ENCODE results near the gene GPT2. TPM values are rescaled to one million over a fixed set of nuclear protein-coding genes. Genes with fewer than 3 reads are reported as not detected.
A peak's percentile ranks its signal among the peaks of the same experiment; 100 is the strongest.

Gene GPT2
- total and polyA plus RNA-seq, 8 donors, result 9.1 to 44.9 (median 37.5) TPM

GRCh38 chr16:46842192-46842895 lies 41.8 kb upstream of the GPT2 start:
- no peak for DNase-seq
- ATAC-seq, result no peak
- Histone ChIP-seq H3K4me3 (no peak overlapping the region), H3K36me3 (no peaks in the 10 kb centered on the region), H3K27me3 (peaks cover 7 to 28% of the 10 kb centered on the region in 2 donors), H3K27ac (no peak overlapping the region), H3K9me3 (peaks cover 0 to 4% of the 10 kb centered on the region in 2 donors), H3K4me1 (peaks cover 0 to 3% of the 10 kb centered on the region in 2 donors)
- intact Hi-C loops (cut with DNase I), result no loop called here
- no peak for TF ChIP-seq CTCF (IDR thresholded peaks at IDR 0.05)

- no peaks in the 10 kb centered on the region for H3K36me3 ChIP-seq
These were observed 40.1 kb upstream of the GPT2 start for GRCh38 chr16:46843898-46844642.

GRCh38 chr16:46844771-46845170 lies 39.4 kb upstream of the GPT2 start:
- DNase-seq, result no peak
- peaks cover 0 to 4% of the 10 kb centered on the region in 2 donors for H3K9me3 ChIP-seq
- no peak overlapping the region for H3K4me3 ChIP-seq
- intact Hi-C loops (cut with DNase I), result no loop called here
- H3K27me3 ChIP-seq, result peaks cover 7 to 28% of the 10 kb centered on the region in 2 donors
- peaks cover 0 to 3% of the 10 kb centered on the region in 2 donors for H3K4me1 ChIP-seq
- TF ChIP-seq CTCF (IDR thresholded peaks at IDR 0.05), result no peak
- H3K36me3 ChIP-seq, result no peaks in the 10 kb centered on the region
- ATAC-seq, result no peak
- H3K27ac ChIP-seq, result no peak overlapping the region

More at GRCh38 chr16:46843898-46844642, 40.1 kb upstream of the GPT2 start:
- intact Hi-C loops (cut with DNase I), result no loop called here
- Histone ChIP-seq H3K27ac (no peak overlapping the region), H3K4me3 (peak overlapping the region in 1 of 2 donors; percentile 1), H3K4me1 (peaks cover 0 to 3% of the 10 kb centered on the region in 2 donors), H3K27me3 (peaks cover 7 to 28% of the 10 kb centered on the region in 2 donors), H3K9me3 (peaks cover 0 to 4% of the 10 kb centered on the region in 2 donors)
- ATAC-seq, result peak; percentile 73
- peak in 1 of 4 donors; percentile 84 for DNase-seq
- TF ChIP-seq CTCF (IDR thresholded peaks at IDR 0.05), result no peak

GRCh38 chr16:46845952-46846351 lies 38.2 kb upstream of the GPT2 start:
- H3K27ac ChIP-seq, result no peak overlapping the region
- peaks cover 7 to 28% of the 10 kb centered on the region in 2 donors for H3K27me3 ChIP-seq
- intact Hi-C loops (cut with DNase I), result no loop called here
- H3K4me3 ChIP-seq, result no peak overlapping the region
- ATAC-seq, result no peak
- no peak for TF ChIP-seq CTCF (IDR thresholded peaks at IDR 0.05)
- DNase-seq, result no peak
- peaks cover 0 to 3% of the 10 kb centered on the region in 2 donors for H3K4me1 ChIP-seq
- no peaks in the 10 kb centered on the region for H3K36me3 ChIP-seq
- H3K9me3 ChIP-seq, result peaks cover 0 to 4% of the 10 kb centered on the region in 2 donors

Measured in left lung (tissue), 10 donors.